GM18951 (cell line): ENCODE results near the gene PID1.

ENCODE experiments used
- POLR2A ChIP-seq: IDR thresholded peaks from 4 replicates; pipeline ENCODE4 v1.6.1; 2011; ENCODE audit warnings: mild to moderate bottlenecking; ENCODE audit not compliant: insufficient read length, insufficient read depth; ENCODE audit errors: extremely low read depth
- in situ Hi-C: fragments of 300-500 bp; cut with MboI; formaldehyde crosslinking; loops from one replicate; pipeline ENCODE4 v1.12.0; 2022; ENCODE audit warnings: low sequenced_read_pairs, mixed read lengths, inconsistent platforms; ENCODE audit not compliant: unreplicated experiment

Gene PID1

DNA sequence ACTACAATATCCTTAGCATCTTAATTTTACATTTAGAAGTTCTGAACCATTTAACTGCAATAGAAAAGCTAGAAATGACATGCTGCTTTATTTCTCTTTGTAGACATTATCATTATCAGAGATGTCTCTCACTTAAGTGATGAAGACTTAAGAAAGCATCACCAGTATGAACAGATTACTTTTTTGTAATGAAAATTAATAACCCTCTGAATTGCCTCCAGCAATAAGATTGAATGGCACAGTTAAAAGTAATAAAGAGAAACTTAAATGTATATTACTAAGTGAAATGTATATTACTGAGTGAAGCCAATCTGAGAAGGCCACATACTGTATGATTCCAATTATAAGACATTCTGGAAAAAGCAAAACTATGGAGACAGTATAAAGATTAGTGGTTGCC is 89.4 kb downstream of the PID1 start:
- no peak for TF ChIP-seq POLR2A
- in situ Hi-C loops = no loop called here

- TF ChIP-seq POLR2A = no peak
- in situ Hi-C loops = no loop called here
These were observed 90.4 kb downstream of the PID1 start for GRCh38 chr2:229180658-229181057.

- in situ Hi-C loops = no loop called here
- TF ChIP-seq POLR2A = no peak
These were observed 91.5 kb downstream of the PID1 start for GRCh38 chr2:229179628-229180027.

DNA sequence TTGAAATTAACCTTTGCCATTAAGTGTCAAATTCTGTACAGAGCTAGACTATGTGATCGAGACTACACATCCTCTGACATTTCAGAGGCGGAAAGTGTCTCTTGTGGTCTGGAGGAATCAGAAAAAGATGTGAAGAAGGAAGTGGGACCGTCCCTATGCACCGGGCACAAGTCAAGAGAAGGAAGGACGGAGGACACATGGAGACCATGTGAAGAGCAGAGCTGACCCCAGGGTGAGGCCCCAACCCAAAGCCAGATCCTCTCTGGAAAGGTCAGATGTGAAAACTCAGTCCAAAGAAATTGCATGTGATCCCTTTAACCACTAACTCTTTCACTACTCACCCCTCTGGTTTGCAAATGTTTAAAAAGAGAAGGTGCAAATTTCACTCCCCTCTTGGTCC is 92.4 kb downstream of the PID1 start:
- in situ Hi-C loops = no loop called here
- no peak for TF ChIP-seq POLR2A

- TF ChIP-seq POLR2A = no peak
- in situ Hi-C loops = no loop called here
These were observed 93.0 kb downstream of the PID1 start for GRCh38 chr2:229178117-229178516.

DNA sequence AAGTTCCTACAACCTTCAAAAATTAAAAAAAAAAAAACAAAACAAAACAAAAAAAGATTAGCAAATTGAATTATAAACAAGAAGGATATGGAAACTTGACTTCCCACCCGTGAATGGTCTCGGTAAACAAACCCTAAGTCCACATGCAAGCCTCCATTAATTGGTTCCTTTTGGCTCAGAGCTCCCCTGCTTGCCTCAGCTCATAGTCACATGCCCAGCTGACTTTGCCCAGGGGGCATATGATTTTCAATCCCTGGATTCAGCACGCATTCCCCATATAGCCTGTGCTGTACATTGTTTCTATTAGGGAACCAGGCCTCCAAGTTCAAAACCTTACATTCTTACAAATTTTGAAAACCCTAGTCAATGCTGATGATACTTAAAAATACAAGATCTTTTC is 95.0 kb downstream of the PID1 start:
- no peak for TF ChIP-seq POLR2A
- in situ Hi-C loops = no loop called here

DNA sequence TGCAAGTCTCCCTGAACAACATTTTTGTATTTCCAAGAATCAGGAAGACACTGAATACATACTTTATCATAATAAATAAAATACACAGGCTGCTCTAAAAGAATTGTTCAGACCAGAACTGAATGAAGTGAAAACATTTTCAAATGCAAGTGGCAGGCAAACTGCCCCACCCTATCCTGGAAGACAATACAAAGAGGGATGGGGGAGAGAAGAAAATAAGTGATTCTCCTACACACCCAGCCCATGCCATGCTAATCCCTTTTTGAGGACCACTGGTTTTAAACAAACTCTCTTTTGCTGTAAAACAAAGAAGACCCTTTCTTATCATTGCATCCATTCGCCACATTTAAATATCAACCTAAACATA is 95.6 kb downstream of the PID1 start:
- in situ Hi-C loops = no loop called here
- no peak for TF ChIP-seq POLR2A

GRCh38 chr2:229174794-229175496 is 96.1 kb downstream of the PID1 start:
- in situ Hi-C loops = no loop called here
- no peak for TF ChIP-seq POLR2A

- TF ChIP-seq POLR2A = no peak
- in situ Hi-C loops = no loop called here
These were observed 97.2 kb downstream of the PID1 start for GRCh38 chr2:229173825-229174359.

GRCh38 chr2:229170916-229171315 is 100.2 kb downstream of the PID1 start:
- in situ Hi-C loops = no loop called here
- no peak for TF ChIP-seq POLR2A

DNA sequence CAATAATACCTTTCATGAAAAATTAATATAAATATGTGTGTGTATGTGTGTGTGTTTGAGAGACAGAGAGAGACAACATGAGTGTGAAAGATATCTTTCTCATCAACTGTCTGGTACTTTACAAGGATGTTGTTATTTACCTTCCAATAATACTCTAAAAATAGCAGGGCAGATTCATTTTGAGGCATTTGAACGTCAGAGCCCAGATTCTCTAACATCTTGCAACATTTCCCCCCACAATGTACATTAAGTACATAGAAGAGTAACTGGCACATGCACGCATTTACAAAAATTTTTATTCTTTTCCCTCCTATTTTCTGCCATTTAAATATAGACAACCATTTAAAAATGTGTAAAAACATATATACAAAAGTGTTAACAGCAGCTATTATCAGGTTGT is 100.9 kb downstream of the PID1 start:
- no peak for TF ChIP-seq POLR2A
- in situ Hi-C loops = no loop called here

DNA sequence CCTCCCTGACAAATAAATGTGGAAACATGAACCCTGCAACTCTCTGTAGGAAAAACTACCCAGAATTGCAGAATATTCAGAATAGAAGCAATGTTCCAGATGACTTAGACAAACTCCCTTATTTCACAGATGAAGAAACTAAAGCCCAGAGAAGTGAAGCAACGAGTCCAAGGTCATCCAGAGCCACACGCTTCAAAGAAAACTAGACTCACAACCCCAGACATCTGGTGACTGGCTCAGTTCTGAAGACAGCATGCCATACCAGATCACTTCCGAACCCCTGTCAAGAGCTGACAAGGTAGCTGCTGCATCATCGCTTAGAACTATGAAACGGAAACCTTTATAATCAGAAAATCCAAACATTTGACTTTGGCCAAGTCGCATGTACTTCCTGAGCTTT is 101.3 kb downstream of the PID1 start:
- in situ Hi-C loops = no loop called here
- no peak for TF ChIP-seq POLR2A

DNA sequence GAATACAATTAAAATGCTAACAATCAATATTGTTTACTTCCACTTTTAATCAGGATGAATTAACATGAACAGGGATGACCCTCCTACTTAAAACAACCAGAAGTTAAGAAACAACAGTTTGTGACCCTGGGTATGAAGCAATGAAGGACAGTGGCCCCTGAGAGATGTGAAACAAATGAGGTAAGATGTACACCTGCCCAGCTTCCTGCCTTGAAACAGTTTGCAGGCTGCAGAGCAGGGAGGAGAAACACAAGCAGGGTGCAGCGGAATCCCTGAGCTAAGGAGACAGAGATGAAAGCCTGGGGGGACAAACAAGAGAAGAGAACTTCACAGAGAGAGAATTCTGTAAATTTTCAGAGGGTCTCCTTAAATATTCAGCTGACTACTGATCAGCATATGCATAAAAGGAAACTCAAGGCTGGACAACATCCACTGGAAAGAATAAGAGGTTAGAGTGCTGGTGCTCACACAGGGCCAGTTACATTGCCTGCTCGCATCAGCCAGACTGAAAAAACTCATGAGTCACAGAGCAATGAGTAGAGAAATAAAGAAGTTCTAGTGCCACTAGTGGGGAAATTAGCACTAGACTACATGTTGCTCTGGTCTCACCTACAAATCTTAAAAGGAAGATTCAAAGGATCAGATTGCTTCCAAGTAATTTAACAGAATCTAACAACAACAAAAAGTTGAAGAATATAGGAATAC is 106.4 kb downstream of the PID1 start:
- TF ChIP-seq POLR2A = no peak
- in situ Hi-C loops = no loop called here

DNA sequence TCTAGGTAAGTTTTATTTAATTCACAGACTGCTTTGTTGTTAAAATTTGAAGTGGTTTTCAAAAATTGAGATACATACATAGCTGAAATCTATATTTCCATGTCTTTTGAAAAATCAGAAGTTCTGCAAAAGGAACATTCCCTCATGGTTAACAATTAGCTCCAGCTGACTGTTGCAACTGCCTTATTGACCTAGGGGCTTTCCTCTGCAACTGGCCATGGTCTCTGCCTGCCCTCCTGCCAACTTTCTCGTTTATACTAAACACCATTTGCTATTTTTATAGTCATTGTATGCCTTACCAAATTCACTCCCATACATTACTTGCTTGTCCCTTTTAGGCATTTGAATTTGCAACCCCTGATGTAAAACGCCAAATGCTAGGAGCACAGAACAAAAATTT is 107.2 kb downstream of the PID1 start:
- in situ Hi-C loops = no loop called here
- TF ChIP-seq POLR2A = no peak
